GM18861 (cell line): ENCODE results near the gene ZNF507.

Experiments used
- ATAC-seq: cut with Tn5 transposase; IDR thresholded peaks from one replicate; pipeline ENCODE4 v1.9.1; 2021; ENCODE audit not compliant: unreplicated experiment

The ZNF507 gene

GRCh38 chr19:32339423-32339822, 6.0 kb upstream of the ZNF507 start:
- ATAC-seq = no peak

DNA sequence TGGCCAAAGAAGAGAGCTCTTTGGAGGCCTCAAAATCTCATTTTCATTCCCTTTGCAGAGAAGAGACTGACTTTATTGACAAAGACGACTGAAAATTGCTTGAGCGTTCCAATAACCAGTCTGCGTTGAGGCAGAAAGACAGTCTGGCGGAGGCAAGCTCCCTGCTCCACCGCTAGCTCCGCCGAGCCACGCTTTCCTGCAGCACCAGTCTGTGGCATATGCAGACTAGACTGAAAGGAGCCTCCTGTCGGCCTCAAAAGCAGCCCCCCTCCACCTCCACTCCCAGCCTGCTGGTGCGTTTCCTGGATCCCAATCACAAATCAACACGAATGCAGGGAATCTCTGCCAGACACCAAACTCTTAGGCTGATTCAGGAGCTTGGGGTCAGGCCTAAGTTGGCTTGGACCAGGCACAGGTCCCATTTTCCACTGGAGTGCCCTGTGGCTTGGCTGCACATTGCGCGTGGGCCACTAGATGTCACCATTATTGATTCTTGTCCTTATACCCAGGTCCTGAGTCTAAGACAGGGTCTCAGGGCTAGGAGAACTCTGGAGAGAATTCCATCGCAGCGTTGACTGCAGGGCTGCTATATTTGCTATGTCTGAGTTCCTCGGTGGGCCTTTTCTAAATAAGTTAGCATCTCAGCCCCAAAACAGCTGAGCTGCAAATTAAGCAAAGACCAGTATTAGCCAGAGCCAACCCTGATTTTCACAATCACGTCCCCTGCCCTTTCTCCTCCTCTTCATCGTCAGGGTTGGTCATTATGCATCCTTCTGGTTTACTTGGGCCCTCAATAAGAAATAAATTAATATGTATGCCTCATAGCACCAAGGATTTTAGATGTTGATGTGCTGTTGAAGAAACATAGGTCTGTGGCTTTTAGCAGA, 5.2 kb upstream of the ZNF507 start:
- ATAC-seq = no peak

DNA sequence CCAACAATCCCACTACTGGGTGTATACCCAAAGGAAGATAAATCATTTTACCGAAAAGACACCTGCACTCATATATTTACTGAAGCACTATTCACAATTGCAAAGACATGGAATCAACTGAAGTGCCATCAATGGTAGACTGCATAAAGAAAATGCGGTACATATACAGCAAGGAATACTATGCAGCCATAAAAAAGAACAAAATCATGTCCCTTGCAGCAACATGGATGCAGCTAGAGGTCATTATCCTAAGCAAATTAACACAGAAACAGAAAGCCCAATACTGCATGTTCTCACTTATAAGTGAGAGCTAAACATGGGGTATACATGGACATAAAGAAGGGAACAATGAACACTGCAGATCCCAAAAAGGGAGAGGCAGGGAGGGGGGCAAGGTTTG, 2.7 kb upstream of the ZNF507 start:
- no peak for ATAC-seq

DNA sequence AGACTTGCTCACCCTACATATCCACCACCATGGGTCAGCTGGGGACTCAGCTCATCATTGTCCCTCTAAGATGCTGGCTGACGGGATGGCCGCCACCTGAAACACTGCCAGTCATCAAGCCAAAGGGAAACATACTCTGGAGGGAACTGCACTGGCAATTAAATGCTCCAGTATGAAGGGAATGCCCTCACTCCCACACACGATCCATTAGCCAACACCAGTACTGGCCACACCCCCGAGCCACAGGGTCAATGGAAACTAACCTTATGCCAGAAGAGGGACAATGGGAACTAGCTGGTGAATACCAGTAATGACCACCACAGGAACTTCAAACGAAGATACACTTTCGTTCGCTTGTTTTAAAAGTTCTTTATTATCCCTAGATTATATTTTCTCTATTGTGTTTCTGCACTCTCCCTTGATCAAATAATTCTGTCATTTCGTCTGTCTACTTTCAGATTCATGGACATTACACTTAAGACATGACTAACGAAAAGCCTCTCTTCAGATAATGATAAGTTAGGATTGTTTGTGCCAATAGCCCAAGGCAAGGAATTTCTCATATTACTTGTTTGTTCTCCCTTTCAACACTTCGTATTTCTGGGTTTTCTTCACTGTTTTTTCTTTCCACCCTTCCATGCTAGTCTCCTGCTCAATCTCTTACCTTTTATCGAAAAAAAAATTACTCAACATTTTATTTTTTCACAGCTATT, 1.7 kb upstream of the ZNF507 start:
- ATAC-seq = no peak

DNA sequence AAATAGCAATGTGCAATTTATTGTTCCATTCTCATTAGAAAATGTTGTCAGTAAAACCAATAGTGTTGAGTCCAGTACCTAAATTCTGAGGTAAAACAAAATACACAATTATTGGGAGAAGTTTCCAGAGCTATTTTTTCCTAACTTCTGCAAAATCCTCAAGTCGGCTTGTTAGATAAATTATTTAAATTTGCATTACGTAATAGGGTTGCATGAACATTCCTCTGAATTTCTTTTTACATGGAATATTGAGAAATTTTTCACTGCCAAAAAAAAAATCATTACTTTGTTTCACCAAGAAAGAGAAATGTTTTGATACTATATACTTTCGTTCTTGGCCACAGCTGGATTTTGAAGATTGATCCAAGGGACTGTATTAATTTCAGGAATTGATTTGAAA, 1.5 kb downstream of the ZNF507 start:
- no peak for ATAC-seq

GRCh38 chr19:32347573-32347972, 2.2 kb downstream of the ZNF507 start:
- no peak for ATAC-seq

DNA sequence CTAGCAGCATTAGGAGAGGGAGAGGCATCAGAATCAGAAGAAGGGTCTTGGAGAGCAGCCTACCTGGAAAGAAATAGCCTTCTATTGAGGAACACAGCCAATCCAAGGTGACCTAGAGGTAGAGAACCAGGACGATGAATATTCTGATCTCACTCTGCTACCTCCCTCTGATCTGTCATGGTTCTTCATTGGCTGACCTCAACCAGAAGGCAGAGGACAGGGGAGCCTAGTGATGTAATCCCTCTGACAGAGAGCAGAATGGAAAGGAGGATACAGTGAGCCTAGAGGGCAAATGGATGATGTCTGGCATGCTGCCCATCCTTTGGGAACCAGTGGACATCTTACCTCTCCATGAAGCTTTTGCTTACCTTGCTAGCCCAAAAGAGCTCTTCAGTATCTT, 3.6 kb downstream of the ZNF507 start:
- no peak for ATAC-seq

GRCh38 chr19:32349724-32350470, 4.5 kb downstream of the ZNF507 start:
- no peak for ATAC-seq

- no peak for ATAC-seq
Observed at GRCh38 chr19:32350471-32350865, 5.1 kb downstream of the ZNF507 start.

DNA sequence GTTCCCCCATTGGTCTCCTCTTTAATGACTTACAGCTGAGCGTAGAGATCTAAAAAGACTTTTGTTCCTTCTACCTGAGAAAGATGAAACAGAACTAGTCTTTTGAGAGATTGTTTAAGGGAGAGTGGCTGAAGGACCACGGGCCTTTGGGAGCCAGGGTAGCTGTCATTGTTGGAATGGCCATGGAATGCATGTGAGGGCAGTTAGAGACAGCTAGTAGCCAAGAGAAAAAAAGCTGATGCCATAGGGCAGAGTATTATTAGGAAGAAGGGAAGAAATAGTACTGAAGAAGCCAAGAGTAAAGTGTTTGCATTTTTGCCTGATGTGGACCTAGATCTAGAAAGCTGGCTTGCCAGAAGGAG, 5.6 kb downstream of the ZNF507 start:
- no peak for ATAC-seq

DNA sequence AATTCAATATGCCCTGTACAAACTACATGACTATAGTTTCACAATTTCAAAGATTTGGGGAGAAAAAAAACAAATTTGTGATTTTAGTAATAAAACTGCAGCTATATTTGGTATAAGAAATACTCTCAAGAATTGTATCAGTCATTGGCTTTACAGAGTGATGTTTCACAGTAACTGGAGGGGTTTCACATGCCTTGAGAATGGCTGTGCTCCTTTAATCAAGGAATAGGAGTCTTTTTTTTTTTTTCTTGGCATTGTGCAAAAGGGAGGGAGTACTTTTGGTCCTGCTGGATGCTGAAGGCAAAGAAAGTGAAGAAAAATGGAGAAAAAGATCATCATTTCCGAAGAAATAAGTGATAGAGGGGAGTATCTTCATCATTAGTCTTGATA, 6.8 kb downstream of the ZNF507 start:
- ATAC-seq = no peak

- no peak for ATAC-seq
Observed at GRCh38 chr19:32354345-32354744, 8.9 kb downstream of the ZNF507 start.

GRCh38 chr19:32355309-32355708, 9.9 kb downstream of the ZNF507 start:
- no peak for ATAC-seq

- ATAC-seq = no peak
Observed at GRCh38 chr19:32357720-32358119, 12.3 kb downstream of the ZNF507 start.

- ATAC-seq = no peak
Observed at GRCh38 chr19:32358321-32358720, 12.9 kb downstream of the ZNF507 start.

DNA sequence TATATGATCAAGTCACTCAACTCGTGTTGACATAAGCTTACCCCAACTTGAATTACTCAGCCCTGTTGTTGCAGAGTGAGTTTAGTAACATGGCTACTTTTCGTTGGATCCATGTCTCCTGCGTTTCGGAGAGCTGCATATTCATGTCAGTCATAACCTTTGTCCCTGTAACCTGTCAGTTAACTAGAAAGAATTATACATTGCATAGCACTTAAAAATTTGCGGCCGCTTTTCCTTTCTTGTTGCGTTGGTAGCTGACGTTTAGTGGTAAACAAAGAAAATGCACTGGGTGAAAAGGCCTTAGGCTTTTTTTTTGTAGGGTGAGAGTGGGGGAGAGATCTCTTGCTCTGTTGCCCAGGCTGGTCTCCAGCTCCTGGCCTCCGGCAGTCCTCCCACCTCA, 14.2 kb downstream of the ZNF507 start:
- ATAC-seq = no peak

- no peak for ATAC-seq
Observed at GRCh38 chr19:32361574-32362317, 16.3 kb downstream of the ZNF507 start.

- no peak for ATAC-seq
Observed at GRCh38 chr19:32362318-32362691, 16.9 kb downstream of the ZNF507 start.

DNA sequence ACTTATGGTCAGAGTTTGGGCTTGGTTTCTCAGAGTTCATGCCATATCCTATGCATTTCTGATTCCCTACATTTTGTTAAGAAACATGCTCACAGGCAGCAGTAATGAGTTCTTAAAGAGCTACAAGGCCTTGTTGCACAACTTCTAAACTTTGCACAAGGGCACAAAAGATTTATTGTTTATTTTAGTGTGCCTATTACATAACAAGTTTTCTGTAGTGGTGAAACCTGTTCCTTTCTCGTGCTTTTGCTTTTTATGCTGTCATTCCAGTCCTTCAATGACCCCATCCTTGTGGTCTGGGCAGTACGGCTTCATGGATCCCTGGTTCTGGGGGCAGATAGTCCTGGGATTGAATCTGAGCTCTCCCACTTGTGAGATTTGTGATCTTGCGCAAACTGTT, 17.8 kb downstream of the ZNF507 start:
- ATAC-seq = no peak

GRCh38 chr19:32363632-32364031, 18.2 kb downstream of the ZNF507 start:
- ATAC-seq = no peak

DNA sequence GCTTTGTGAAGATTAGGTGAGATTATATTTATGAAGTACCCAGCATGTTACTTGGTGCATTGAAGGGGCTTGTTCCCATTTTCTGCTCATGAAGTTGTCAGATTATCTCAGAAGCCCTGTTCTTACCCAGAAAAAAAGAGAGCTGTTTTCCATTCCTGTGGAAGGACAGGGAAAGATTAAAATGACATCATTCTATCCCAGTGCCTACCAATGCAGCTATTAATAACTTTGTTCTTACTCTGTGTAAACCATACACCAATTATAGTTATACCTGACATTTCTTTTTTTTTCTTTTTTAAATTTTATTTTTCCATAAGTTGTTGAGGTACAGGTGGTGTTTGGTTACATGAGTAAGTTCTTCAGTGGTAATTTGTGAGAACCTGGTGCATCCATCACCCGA, 18.6 kb downstream of the ZNF507 start:
- no peak for ATAC-seq
